K562 (cell line): ENCODE results near the gene ZNF80. TPM values are rescaled to one million over a fixed set of nuclear protein-coding genes. Genes with fewer than 3 reads are reported as not detected.
A peak's percentile ranks its signal among the peaks of the same experiment; 100 is the strongest.

ENCODE experiments used
- ATAC-seq: fragments of 200-7000 bp; cut with Tn5 transposase; 3 replicates; pipeline ENCODE4 v1.9.1; 2020; ENCODE audit warnings: moderate library complexity
- BruUV-seq: library from RNA; stranded (reverse); fragments of 400-500 nt; replicated peaks from 2 replicates; lab custom pipeline; 2021; lab: Mats Ljungman, UMichigan
- CTCF ChIA-PET: fragments of 300-600 bp; formaldehyde crosslinking; extraction: SDS; loops from one replicate; lab custom pipeline; 2021; ENCODE audit warnings: low intra/inter-chr PET ratio; lab: Yijun Ruan, JAX
- POLR2A ChIA-PET: fragments of 300-600, 350-650 bp; sonication (Branson Sonifier 250); formaldehyde crosslinking; extraction: SDS; loops from one replicate; lab custom pipeline; 2021; ENCODE audit warnings: antibody characterized with exemption, inconsistent platforms; lab: Yijun Ruan, JAX
- DNase-seq, 4 experiments: peaks; one replicate each; pipeline versions ENCODE4 v3.0.0 to v3.0.0-alpha.2; 2011 to 2018; ENCODE audit warnings: low spot score in 3 of 4, mixed read lengths in 3 of 4; ENCODE audit errors: extremely low read depth in 1 of 4
- FAIRE-seq: peaks from 2 replicates; lab custom pipeline; 2011; peaks lifted over from hg19 to GRCh38; lab: Jason Lieb, UNC
- H2AFZ ChIP-seq: 2 replicates; pipeline ENCODE4 v1.6.0; 2011; ENCODE audit warnings: low read depth, low read length, control low read depth, inconsistent platforms
- H3K27ac ChIP-seq: fragments of 200-600 bp; 3 replicates; pipeline ENCODE4 v1.8.0; 2011; ENCODE audit warnings: low read depth, mild to moderate bottlenecking, control low read depth, inconsistent platforms, low read length, moderate library complexity, mixed read lengths; ENCODE audit errors: extremely low read depth
- H3K27me3 ChIP-seq, 2 experiments: fragments of 300-600 bp in 1 of 2; 2 replicates in 1 of 2; 3 replicates in 1 of 2; pipeline versions ENCODE4 v1.6.0 to v1.8.0; 2011; ENCODE audit warnings: inconsistent platforms in 2 of 2, low read length in 2 of 2, mild to moderate bottlenecking in 1 of 2, mixed read lengths in 1 of 2, moderate library complexity in 1 of 2; ENCODE audit not compliant: control insufficient read depth in 2 of 2, insufficient read depth in 2 of 2
- H3K36me3 ChIP-seq: fragments of 300-600 bp; 3 replicates; pipeline ENCODE4 v1.8.0; 2011; ENCODE audit warnings: mild to moderate bottlenecking, low read length, inconsistent platforms; ENCODE audit not compliant: control insufficient read depth, insufficient read depth
- H3K4me1 ChIP-seq, 2 experiments: fragments of 200-600 bp in 1 of 2; replicated peaks in 1 of 2; 2 replicates in 1 of 2; 3 replicates in 1 of 2; pipeline versions ENCODE4 v1.5.1 to v1.8.0; 2011; ENCODE audit warnings: inconsistent platforms in 2 of 2, low read length in 2 of 2, mild to moderate bottlenecking in 1 of 2, mixed read lengths in 1 of 2, moderate library complexity in 1 of 2; ENCODE audit not compliant: control insufficient read depth in 2 of 2, insufficient read depth in 2 of 2
- H3K4me2 ChIP-seq: 2 replicates; pipeline ENCODE4 v1.6.1; 2011; ENCODE audit warnings: low read length, control low read depth, inconsistent platforms, mixed read lengths; ENCODE audit not compliant: insufficient read depth
- H3K4me3 ChIP-seq: fragments of 200-600 bp; sonication (generic), shearing (Covaris generic); 2 replicates; pipeline ENCODE4 v1.5.1; 2016; ENCODE audit warnings: control low read depth, inconsistent platforms
- H3K79me2 ChIP-seq: fragments of 200-600 bp; 3 replicates; pipeline ENCODE4 v1.8.0; 2011; ENCODE audit warnings: low read length, inconsistent platforms; ENCODE audit not compliant: control insufficient read depth, insufficient read depth
- H3K9ac ChIP-seq, 2 experiments: 2 replicates each; pipeline versions ENCODE4 v1.6.0 to v1.6.1; 2011; ENCODE audit warnings: low read depth in 2 of 2, low read length in 2 of 2, control low read depth in 1 of 2, inconsistent platforms in 1 of 2, mild to moderate bottlenecking in 1 of 2, mixed read lengths in 1 of 2; ENCODE audit not compliant: insufficient read depth in 1 of 2
- H3K9me1 ChIP-seq: one replicate; pipeline ENCODE4 v1.6.0; 2011; ENCODE audit warnings: inconsistent platforms, mild to moderate bottlenecking, low read length, moderate library complexity; ENCODE audit not compliant: control insufficient read depth, insufficient read depth
- H3K9me3 ChIP-seq: replicated peaks from 2 replicates; pipeline ENCODE4 v1.5.1; 2011; ENCODE audit warnings: low read depth, low read length, inconsistent platforms; ENCODE audit not compliant: control insufficient read depth, insufficient read depth
- H4K20me1 ChIP-seq: replicated peaks from 2 replicates; pipeline ENCODE4 v1.6.1; 2011; ENCODE audit warnings: low read length, inconsistent platforms, mixed read lengths; ENCODE audit not compliant: control insufficient read depth, insufficient read depth
- FOXJ3 ChIP-seq: sonication (generic); formaldehyde crosslinking; IDR thresholded peaks from 2 replicates; pipeline ENCODE4 v1.4.0; 2020; ENCODE audit warnings: mild to moderate bottlenecking, missing genetic modification reagents
- MBD2 ChIP-seq: sonication (generic); IDR thresholded peaks from 2 replicates; pipeline ENCODE4 v1.6.1; 2016; ENCODE audit warnings: low read depth, borderline replicate concordance
- MYNN ChIP-seq, 2 experiments: sonication (generic); formaldehyde crosslinking in 1 of 2; IDR thresholded peaks; 2 replicates each; pipeline versions ENCODE4 v1.5.0 to v1.6.1; 2016 to 2020; ENCODE audit warnings: antibody characterized with exemption in 1 of 2, missing genetic modification reagents in 1 of 2
- NFYB ChIP-seq: IDR thresholded peaks from 2 replicates; pipeline ENCODE4 v1.6.1; 2011; ENCODE audit warnings: mild to moderate bottlenecking, moderate library complexity; ENCODE audit not compliant: insufficient read length; ENCODE audit errors: extremely low read depth
- TCF7L2 ChIP-seq: fragments of 150-350 bp; IDR thresholded peaks from 2 replicates; pipeline ENCODE4 v1.6.1; 2016; ENCODE audit warnings: low read depth, mild to moderate bottlenecking, low read length, moderate library complexity
- ZNF639 ChIP-seq, 2 experiments: fragments of 200-800 bp in 1 of 2; sonication (Bioruptor generic) in 1 of 2; sonication (generic) in 1 of 2; formaldehyde crosslinking in 1 of 2; IDR thresholded peaks in 1 of 2; conservative IDR thresholded peaks in 1 of 2; 2 replicates each; pipeline versions ENCODE4 v1.5.0 to v1.6.1; 2016 to 2020; ENCODE audit warnings: missing compliant biosample characterization in 1 of 2, missing genetic modification characterization in 1 of 2, missing genetic modification reagents in 1 of 2
- WGBS: fragments of 100-300 bp; shearing (Covaris generic); methylation state at CpG from one replicate; pipeline ENCODE4 v1.1.6; 2016; ENCODE audit warnings: low coverage, mixed read lengths; ENCODE audit not compliant: insufficient coverage; ENCODE audit errors: missing lambda C conversion rate; 5-methylcytosine and 5-hydroxymethylcytosine counted together
- in situ Hi-C: fragments of 300-500 bp; cut with MboI; formaldehyde crosslinking; loops from 4 replicates; pipeline ENCODE4 v1.15.0; 2018; ENCODE audit warnings: inconsistent platforms, mixed read lengths
- intact Hi-C: fragments of 100-400 bp; cut with micrococcal nuclease; formaldehyde crosslinking; loops from 2 replicates; pipeline ENCODE4 v1.14.2; 2022
- polyA plus RNA-seq, 8 experiments: library from polyadenylated mRNA; depleted of rRNA in 4 of 8; stranded (reverse) in 5 of 8; unstranded in 3 of 8; fragments of >200 nt; fragmentation: Nextera tagmentation in 2 of 8; fragmentation: Illumina TruSeq in 1 of 8; extraction: Ambion mirVana in 2 of 8; extraction: Trizol in 1 of 8; gene quantifications; 2 replicates each; pipeline versions ENCODE4 v1.2.1 to v1.2.3, GENCODE V29; 2011 to 2014; ENCODE audit warnings: inconsistent platforms in 1 of 8, missing spikeins in 1 of 8
- total RNA-seq, 7 experiments: library from RNA; depleted of rRNA in 6 of 7; stranded (reverse); fragments of >200 nt in 6 of 7; fragmentation: Illumina TruSeq in 2 of 7; extraction: Trizol in 2 of 7; gene quantifications; 2 replicates each; pipeline versions ENCODE4 v1.2.1 to v1.2.3, GENCODE V29; 2011 to 2021; ENCODE audit warnings: low replicate concordance in 1 of 7

ZNF80 gene
- total and polyA plus RNA-seq, 9 of the 15 experiments (the other 6 are each of a cell fraction or from before 2014, with no cell fraction given) = 0.01 to 0.07 (median 0.04) TPM; not detected in 3

- Histone ChIP-seq H3K9me3 (no peaks in the 10 kb centered on the region), H4K20me1 (no peaks in the 10 kb centered on the region), H3K4me2 (no peak overlapping the region), H3K36me3 (no peaks in the 10 kb centered on the region), H3K27me3 (peaks cover 4 to 15% of the 10 kb centered on the region in 2 experiments; a peak in 3 of 5 replicates), H2AFZ (no peak overlapping the region), H3K4me1 (no peaks in the 10 kb centered on the region), H3K9me1 (no peaks in the 10 kb centered on the region), H3K4me3 (no peak overlapping the region), H3K79me2 (no peaks in the 10 kb centered on the region), H3K9ac (no peak overlapping the region), H3K27ac (no peak overlapping the region)
- in situ Hi-C loops (no loop called here), intact Hi-C loops (no loop called here)
- TF ChIP-seq ZNF639 (CRISPR knock-in tag; conservative IDR thresholded peaks at IDR 0.05 in 1 of 2, IDR thresholded peaks at IDR 0.05 in 1 of 2) = no peak
- TF ChIP-seq MYNN (IDR thresholded peaks at IDR 0.05) = no peak
- no peak for TF ChIP-seq MYNN (CRISPR knock-in tag; IDR thresholded peaks at IDR 0.05)
- TF ChIP-seq TCF7L2 = no peak
- TF ChIP-seq MBD2 = no peak
- no peak for TF ChIP-seq FOXJ3
- TF ChIP-seq NFYB = no peak
- peak in 3 of 4 experiments; percentile 3 to 12 (median 7) for DNase-seq
- ChIA-PET CTCF (no interaction called here), POLR2A (no interaction called here)
- no peak for FAIRE-seq
- no TSS peak for BruUV-seq
- WGBS = 0% methylated on average over 2 of the region's 2 CpGs
- peak; percentile 43; the same call in 1 of the 3 replicates for ATAC-seq
Observed at GRCh38 chr3:114241262-114241661, 3.9 kb upstream of the ZNF80 start.
